ENCODE data around the gene CFL2. TPM values are rescaled to one million over a fixed set of nuclear protein-coding genes. Genes with fewer than 3 reads are reported as not detected.

Gene CFL2
- total and polyA plus RNA-seq, 2 of the 13 experiments (the other 11 are each of a cell fraction or from before 2014, with no cell fraction given), result 114 to 158 TPM

GRCh38 chr14:34699873-34700621 lies 14.3 kb downstream of the CFL2 start (continued):
- TF ChIP-seq ZNF770 (CRISPR knock-in tag; IDR thresholded peaks at IDR 0.05), result no peak
- TF ChIP-seq FOXP4 (CRISPR knock-in tag; IDR thresholded peaks at IDR 0.05), result no peak
- TF ChIP-seq BRF2 (CRISPR knock-in tag; IDR thresholded peaks at IDR 0.05), result no peak
- TF ChIP-seq ERF (CRISPR knock-in tag; IDR thresholded peaks at IDR 0.05), result peak; percentile 45; the same call in 1 of the 2 replicates
- TF ChIP-seq ZNF616 (CRISPR knock-in tag; IDR thresholded peaks at IDR 0.05; ENCODE audit: low read depth), result no peak
- no peak for TF ChIP-seq RFXAP (CRISPR knock-in tag; IDR thresholded peaks at IDR 0.05; ENCODE audit: borderline replicate concordance)
- no peak for TF ChIP-seq TSC22D2 (CRISPR knock-in tag; IDR thresholded peaks at IDR 0.05; ENCODE audit: borderline replicate concordance)
- TF ChIP-seq LCORL (IDR thresholded peaks at IDR 0.05), result no peak
- no peak; the same call in 1 of the 2 replicates for TF ChIP-seq LCORL (CRISPR knock-in tag; IDR thresholded peaks at IDR 0.05)
- 0 out of 2 replicates have a peak, but pooled peaks have one; percentile 11 for TF ChIP-seq TFE3 (CRISPR knock-in tag; IDR thresholded peaks at IDR 0.05)
- no peak for TF ChIP-seq ZMAT5 (CRISPR knock-in tag; IDR thresholded peaks at IDR 0.05; ENCODE audit: borderline replicate concordance, low read depth)
- no peak for TF ChIP-seq ZIK1 (CRISPR knock-in tag; IDR thresholded peaks at IDR 0.05; ENCODE audit: borderline replicate concordance, low read depth)
- peak; percentile 48; the same call in 1 of the 2 replicates for TF ChIP-seq MIER3 (CRISPR knock-in tag; IDR thresholded peaks at IDR 0.05; ENCODE audit: borderline replicate concordance)
- no peak for TF ChIP-seq SNRNP70 (IDR thresholded peaks at IDR 0.05; ENCODE audit: low read depth, low read length)
- TF ChIP-seq ZGPAT (CRISPR knock-in tag; IDR thresholded peaks at IDR 0.05), result no peak; the same call in 1 of the 2 replicates
- TF ChIP-seq TBX3 (IDR thresholded peaks at IDR 0.05; ENCODE audit: borderline replicate concordance), result peak; percentile 43; the same call in 1 of the 2 replicates

Data from HepG2 (cell line).